SJSA1 (cell line): ENCODE data around the gene UVSSA. TPM values are rescaled to one million over a fixed set of nuclear protein-coding genes. Genes with fewer than 3 reads are reported as not detected.
"Not testable (repeated sequence)": the region's sequence is repeated elsewhere in the genome, so short reads cannot be mapped to it uniquely, and the experiment has no call there.

Experiments used
- DNase-seq, 2 experiments: peaks; one replicate each; pipeline ENCODE4 v3.0.0-alpha.2; 2015 to 2020; ENCODE audit warnings: low spot score in 2 of 2, low read depth in 1 of 2
- H3K27ac ChIP-seq: fragments of 250-450 bp; sonication (Bioruptor Pico); 2 replicates; pipeline ENCODE4 v1.5.1; 2020; ENCODE audit warnings: mild to moderate bottlenecking, moderate library complexity
- H3K27me3 ChIP-seq: fragments of 250-450 bp; sonication (Bioruptor Pico); replicated peaks from 2 replicates; pipeline ENCODE4 v1.5.1; 2020; ENCODE audit warnings: mild to moderate bottlenecking, moderate library complexity
- H3K36me3 ChIP-seq: fragments of 250-450 bp; sonication (Bioruptor Pico); 2 replicates; pipeline ENCODE4 v1.5.1; 2020; ENCODE audit warnings: mild to moderate bottlenecking
- H3K4me1 ChIP-seq: fragments of 250-450 bp; sonication (Bioruptor Pico); replicated peaks from 2 replicates; pipeline ENCODE4 v1.6.1; 2021; ENCODE audit warnings: mild to moderate bottlenecking
- H3K4me3 ChIP-seq: fragments of 250-450 bp; sonication (Bioruptor Pico); 2 replicates; pipeline ENCODE4 v1.5.1; 2020; ENCODE audit warnings: mild to moderate bottlenecking
- H3K9me3 ChIP-seq: fragments of 250-450 bp; sonication (Bioruptor Pico); replicated peaks from 2 replicates; pipeline ENCODE4 v1.5.1; 2020; ENCODE audit warnings: mild to moderate bottlenecking
- total RNA-seq: library from RNA; depleted of rRNA; stranded (reverse); fragments of >200 nt; shearing (Covaris generic); gene quantifications from 2 replicates; pipeline ENCODE4 v1.2.3, GENCODE V29; 2014

Gene UVSSA
- total RNA-seq, 1 experiment from 2014 or later: 2.5 TPM

GRCh38 chr4:1365271-1366178, 18.5 kb downstream of the UVSSA start:
- DNase-seq: no peak
- Histone ChIP-seq H3K4me3 (no peak overlapping the region), H3K36me3 (no peaks in the 10 kb centered on the region), H3K27ac (no peak overlapping the region), H3K9me3 (no peaks in the 10 kb centered on the region), H3K4me1 (no peaks in the 10 kb centered on the region), H3K27me3 (no peaks in the 10 kb centered on the region)

GRCh38 chr4:1366371-1367229, 19.6 kb downstream of the UVSSA start:
- Histone ChIP-seq H3K27me3 (no peaks in the 10 kb centered on the region), H3K4me1 (no peaks in the 10 kb centered on the region), H3K36me3 (no peaks in the 10 kb centered on the region), H3K4me3 (no peak overlapping the region), H3K9me3 (no peaks in the 10 kb centered on the region), H3K27ac (no peak overlapping the region)
- DNase-seq: no peak

GRCh38 chr4:1367230-1367935, 20.4 kb downstream of the UVSSA start:
- H3K36me3 ChIP-seq: no peaks in the 10 kb centered on the region
- no peak for DNase-seq
- H3K4me3 ChIP-seq: no peak overlapping the region
- no peaks in the 10 kb centered on the region for H3K27me3 ChIP-seq
- H3K27ac ChIP-seq: no peak overlapping the region
- H3K4me1 ChIP-seq: no peaks in the 10 kb centered on the region
- no peaks in the 10 kb centered on the region for H3K9me3 ChIP-seq

GRCh38 chr4:1367936-1368289, 20.9 kb downstream of the UVSSA start:
- no peak overlapping the region for H3K27ac ChIP-seq
- H3K4me1 ChIP-seq: no peaks in the 10 kb centered on the region
- no peaks in the 10 kb centered on the region for H3K36me3 ChIP-seq
- H3K27me3 ChIP-seq: no peaks in the 10 kb centered on the region
- H3K9me3 ChIP-seq: no peaks in the 10 kb centered on the region
- no peak overlapping the region for H3K4me3 ChIP-seq
- no peak for DNase-seq

- H3K27ac ChIP-seq: no peak overlapping the region
- no peak overlapping the region for H3K4me3 ChIP-seq
- H3K27me3 ChIP-seq: no peaks in the 10 kb centered on the region
- DNase-seq: no peak
- H3K9me3 ChIP-seq: no peaks in the 10 kb centered on the region
- no peaks in the 10 kb centered on the region for H3K4me1 ChIP-seq
- H3K36me3 ChIP-seq: no peaks in the 10 kb centered on the region
These were observed 21.5 kb downstream of the UVSSA start for GRCh38 chr4:1368421-1369090.

GRCh38 chr4:1369091-1369450, 22.1 kb downstream of the UVSSA start:
- Histone ChIP-seq H3K36me3 (no peaks in the 10 kb centered on the region), H3K4me3 (no peak overlapping the region), H3K4me1 (no peaks in the 10 kb centered on the region), H3K27me3 (no peaks in the 10 kb centered on the region), H3K27ac (no peak overlapping the region), H3K9me3 (no peaks in the 10 kb centered on the region)
- no peak for DNase-seq

GRCh38 chr4:1369479-1370079, 22.6 kb downstream of the UVSSA start:
- Histone ChIP-seq H3K27me3 (no peaks in the 10 kb centered on the region), H3K27ac (no peak overlapping the region), H3K36me3 (no peaks in the 10 kb centered on the region), H3K4me3 (no peak overlapping the region), H3K4me1 (no peaks in the 10 kb centered on the region), H3K9me3 (no peaks in the 10 kb centered on the region)
- no peak for DNase-seq

- H3K4me3 ChIP-seq: no peak overlapping the region
- H3K9me3 ChIP-seq: no peaks in the 10 kb centered on the region
- no peak for DNase-seq
- no peaks in the 10 kb centered on the region for H3K27me3 ChIP-seq
- no peak overlapping the region for H3K27ac ChIP-seq
- no peaks in the 10 kb centered on the region for H3K4me1 ChIP-seq
- H3K36me3 ChIP-seq: no peaks in the 10 kb centered on the region
These were observed 23.5 kb downstream of the UVSSA start for GRCh38 chr4:1370321-1371124.

- no peak overlapping the region for H3K27ac ChIP-seq
- no peaks in the 10 kb centered on the region; the same call in 1 of the 2 replicates for H3K36me3 ChIP-seq
- H3K9me3 ChIP-seq: no peaks in the 10 kb centered on the region
- DNase-seq: no peak
- H3K27me3 ChIP-seq: no peaks in the 10 kb centered on the region
- no peak overlapping the region for H3K4me3 ChIP-seq
- no peaks in the 10 kb centered on the region for H3K4me1 ChIP-seq
These were observed 24.5 kb downstream of the UVSSA start for GRCh38 chr4:1371176-1372165.

GRCh38 chr4:1372576-1372975, 25.6 kb downstream of the UVSSA start:
- H3K4me1 ChIP-seq, H3K27ac ChIP-seq, H3K4me3 ChIP-seq, H3K36me3 ChIP-seq, DNase-seq, H3K9me3 ChIP-seq, H3K27me3 ChIP-seq: not testable (repeated sequence)

- no peaks in the 10 kb centered on the region for H3K9me3 ChIP-seq
- no peaks in the 10 kb centered on the region for H3K4me1 ChIP-seq
- DNase-seq: no peak
- no peaks in the 10 kb centered on the region for H3K27me3 ChIP-seq
- H3K4me3 ChIP-seq: no peak overlapping the region
- H3K27ac ChIP-seq: no peak overlapping the region
- H3K36me3 ChIP-seq: no peaks in the 10 kb centered on the region; the same call in 1 of the 2 replicates
These were observed 27.1 kb downstream of the UVSSA start for GRCh38 chr4:1373892-1374705.
